T follicular helper cell (primary cell): Measurements from ENCODE around the gene CHN2.
"Not testable (repeated sequence)": the region's sequence is repeated elsewhere in the genome, so short reads cannot be mapped to it uniquely, and the experiment has no call there.

Experiments
- DNase-seq: peaks from one replicate; pipeline ENCODE4 v3.0.0-alpha.2; 2020; ENCODE audit warnings: low read depth

CHN2 gene

GRCh38 chr7:29189743-29190201 is 4.8 kb upstream of the CHN2 start:
- peak; percentile 15 for DNase-seq

GRCh38 chr7:29190349-29191045 is 4.1 kb upstream of the CHN2 start:
- DNase-seq = no peak

- no peak for DNase-seq
Measured at GRCh38 chr7:29192323-29192722, 2.3 kb upstream of the CHN2 start.

GRCh38 chr7:29192811-29193210 is 1.8 kb upstream of the CHN2 start:
- DNase-seq = no peak

GRCh38 chr7:29193316-29194205 is 1.0 kb upstream of the CHN2 start:
- DNase-seq = no peak

GRCh38 chr7:29194206-29194593 is 375 bp upstream of the CHN2 start:
- DNase-seq = no peak

- no peak for DNase-seq
Measured at GRCh38 chr7:29196191-29196590, 1.6 kb downstream of the CHN2 start.

GRCh38 chr7:29196971-29197595 is 2.5 kb downstream of the CHN2 start:
- no peak for DNase-seq

GRCh38 chr7:29197916-29198315 is 3.3 kb downstream of the CHN2 start:
- DNase-seq = no peak

- no peak for DNase-seq
Measured at GRCh38 chr7:29199776-29200175, 5.2 kb downstream of the CHN2 start.

- DNase-seq = no peak
Measured at GRCh38 chr7:29202651-29203069, 8.1 kb downstream of the CHN2 start.

- no peak for DNase-seq
Measured at GRCh38 chr7:29204491-29205272, 10.1 kb downstream of the CHN2 start.

- DNase-seq = no peak
Measured at GRCh38 chr7:29207162-29207801, 12.7 kb downstream of the CHN2 start.

- no peak for DNase-seq
Measured at GRCh38 chr7:29208410-29209250, 14.1 kb downstream of the CHN2 start.

- no peak for DNase-seq
Measured at GRCh38 chr7:29209745-29210144, 15.2 kb downstream of the CHN2 start.

GRCh38 chr7:29212736-29213135 is 18.2 kb downstream of the CHN2 start:
- not testable (repeated sequence) for DNase-seq

- DNase-seq = no peak
Measured at GRCh38 chr7:29214056-29214455, 19.5 kb downstream of the CHN2 start.

GRCh38 chr7:29214816-29215215 is 20.2 kb downstream of the CHN2 start:
- no peak for DNase-seq

- no peak for DNase-seq
Measured at GRCh38 chr7:29216128-29216527, 21.6 kb downstream of the CHN2 start.

GRCh38 chr7:29217113-29217512 is 22.5 kb downstream of the CHN2 start:
- DNase-seq = no peak
